HEK293T (cell line): ENCODE data around the gene PHF5A.
"Not testable (repeated sequence)": the region's sequence is repeated elsewhere in the genome, so short reads cannot be mapped to it uniquely, and the experiment has no call there.

Experiments used
- ARNT ChIP-seq: fragments of 450-650 bp; IDR thresholded peaks from 2 replicates; pipeline ENCODE4 v1.6.1; 2017; ENCODE audit warnings: mild to moderate bottlenecking
- BHLHE40 ChIP-seq: fragments of 450-650 bp; IDR thresholded peaks from 2 replicates; pipeline ENCODE4 v1.6.1; 2016; ENCODE audit warnings: mild to moderate bottlenecking, moderate library complexity, borderline replicate concordance
- CTBP1 ChIP-seq: fragments of 450-650 bp; IDR thresholded peaks from 2 replicates; pipeline ENCODE4 v1.6.1; 2016; ENCODE audit warnings: borderline replicate concordance
- FOXA1 ChIP-seq: fragments of 450-650 bp; IDR thresholded peaks from 2 replicates; pipeline ENCODE4 v1.6.1; 2016; ENCODE audit warnings: mild to moderate bottlenecking
- FOXK2 ChIP-seq: fragments of 450-650 bp; IDR thresholded peaks from 2 replicates; pipeline ENCODE4 v1.6.1; 2016; ENCODE audit warnings: mild to moderate bottlenecking
- HDGF ChIP-seq: fragments of 450-650 bp; IDR thresholded peaks from 2 replicates; pipeline ENCODE4 v1.6.1; 2017; ENCODE audit warnings: antibody characterized with exemption, borderline replicate concordance
- PKNOX1 ChIP-seq: fragments of 450-650 bp; IDR thresholded peaks from 2 replicates; pipeline ENCODE4 v1.6.1; 2016
- SP1 ChIP-seq: fragments of 450-650 bp; IDR thresholded peaks from 2 replicates; pipeline ENCODE4 v1.6.1; 2017

DNA sequence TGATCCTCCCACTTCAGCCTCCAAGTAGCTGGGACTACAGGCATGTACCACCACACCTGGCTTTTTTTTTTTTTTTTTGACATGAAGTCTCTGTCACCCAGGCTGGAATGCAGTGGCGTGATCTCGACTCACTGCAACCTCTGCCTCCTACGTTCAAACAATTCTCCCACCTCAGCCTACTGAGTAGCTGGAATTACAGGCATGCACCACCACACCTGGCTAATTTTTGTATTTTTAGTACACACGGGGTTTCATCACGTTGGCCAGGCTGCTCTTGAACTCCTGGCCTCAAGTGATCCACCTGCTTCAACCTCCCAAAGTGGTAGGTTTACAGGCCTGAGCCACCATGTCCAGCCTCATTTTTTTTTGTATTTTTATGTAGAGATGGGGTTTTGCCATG is 28.0 kb downstream of the PHF5A start:
- not testable (repeated sequence) for TF ChIP-seq BHLHE40, HDGF, PKNOX1, CTBP1, FOXK2, SP1, FOXA1, ARNT
